Stomach (tissue), 4 donors: ENCODE data around the gene PLXND1.

Experiments
- CTCF ChIP-seq, 7 experiments: fragments of 450-650 bp in 4 of 7; fragments of 200-600 bp in 3 of 7; sonication (generic) in 3 of 7; IDR thresholded peaks; one replicate each; pipeline ENCODE4 v1.5.1; 2016 to 2019; ENCODE audit warnings: antibody characterized with exemption in 7 of 7, control low read depth in 2 of 7, mild to moderate bottlenecking in 1 of 7
- POLR2A ChIP-seq, 4 donors: fragments of 450-650 bp; IDR thresholded peaks; one replicate each; pipeline ENCODE4 v1.6.1; 2016; ENCODE audit warnings: antibody characterized with exemption in 4 of 4, control low read depth in 2 of 4, mild to moderate bottlenecking in 1 of 4, moderate library complexity in 1 of 4

GRCh38 chr3:129524081-129524480 lies 82.4 kb downstream of the PLXND1 start:
- TF ChIP-seq CTCF (IDR thresholded peaks at IDR 0.05): no peak
- TF ChIP-seq POLR2A (IDR thresholded peaks at IDR 0.05): no peak
